Choroid plexus epithelial cell (primary cell): ENCODE results near the gene ZIC1.
A peak's percentile ranks its signal among the peaks of the same experiment; 100 is the strongest.

Source experiments
- DNase-seq: peaks from one replicate; pipeline ENCODE4 v3.0.0-alpha.2; 2010; ENCODE audit warnings: low read depth
- H3K4me3 ChIP-seq: 2 replicates; pipeline ENCODE4 v1.5.1; 2011; ENCODE audit warnings: low read depth, mild to moderate bottlenecking, control low read depth, low read length, moderate library complexity
- CTCF ChIP-seq: conservative IDR thresholded peaks from 2 replicates; pipeline ENCODE4 v1.5.1; 2011; ENCODE audit warnings: low read depth, mild to moderate bottlenecking, control low read depth, inconsistent platforms, low read length, moderate library complexity

ZIC1 gene

GRCh38 chr3:147409143-147410115, at the start of gene ZIC1:
ZIC1 (plus strand) TSS chr3:147409365; CDS start chr3:147410113, 748 bp downstream.
- TF ChIP-seq CTCF, result no peak
- H3K4me3 ChIP-seq, result peak within 1 kb of the TSS; percentile 90
- DNase-seq, result peak; percentile 98

GRCh38 chr3:147360051-147360439, 49.1 kb upstream of the ZIC1 start:
- DNase-seq, result no peak
- no peak overlapping the region for H3K4me3 ChIP-seq
- TF ChIP-seq CTCF, result no peak

- no peak for TF ChIP-seq CTCF
- peak overlapping the region; percentile 35 for H3K4me3 ChIP-seq
- DNase-seq, result peak; percentile 42
These were observed 48.3 kb upstream of the ZIC1 start for GRCh38 chr3:147360646-147361453.

GRCh38 chr3:147361454-147362420, 47.4 kb upstream of the ZIC1 start:
- TF ChIP-seq CTCF, result peak; percentile 79
- peak overlapping the region; percentile 35 for H3K4me3 ChIP-seq
- peak; percentile 49 for DNase-seq

GRCh38 chr3:147364771-147365170, 44.4 kb upstream of the ZIC1 start:
- no peak for DNase-seq
- TF ChIP-seq CTCF, result no peak
- no peak overlapping the region for H3K4me3 ChIP-seq
